ENCODE measurements around the gene SPACA6.
"Not testable (repeated sequence)": the region's sequence is repeated elsewhere in the genome, so short reads cannot be mapped to it uniquely, and the experiment has no call there.

The SPACA6 gene, protein sequence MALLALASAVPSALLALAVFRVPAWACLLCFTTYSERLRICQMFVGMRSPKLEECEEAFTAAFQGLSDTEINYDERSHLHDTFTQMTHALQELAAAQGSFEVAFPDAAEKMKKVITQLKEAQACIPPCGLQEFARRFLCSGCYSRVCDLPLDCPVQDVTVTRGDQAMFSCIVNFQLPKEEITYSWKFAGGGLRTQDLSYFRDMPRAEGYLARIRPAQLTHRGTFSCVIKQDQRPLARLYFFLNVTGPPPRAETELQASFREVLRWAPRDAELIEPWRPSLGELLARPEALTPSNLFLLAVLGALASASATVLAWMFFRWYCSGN

DNA sequence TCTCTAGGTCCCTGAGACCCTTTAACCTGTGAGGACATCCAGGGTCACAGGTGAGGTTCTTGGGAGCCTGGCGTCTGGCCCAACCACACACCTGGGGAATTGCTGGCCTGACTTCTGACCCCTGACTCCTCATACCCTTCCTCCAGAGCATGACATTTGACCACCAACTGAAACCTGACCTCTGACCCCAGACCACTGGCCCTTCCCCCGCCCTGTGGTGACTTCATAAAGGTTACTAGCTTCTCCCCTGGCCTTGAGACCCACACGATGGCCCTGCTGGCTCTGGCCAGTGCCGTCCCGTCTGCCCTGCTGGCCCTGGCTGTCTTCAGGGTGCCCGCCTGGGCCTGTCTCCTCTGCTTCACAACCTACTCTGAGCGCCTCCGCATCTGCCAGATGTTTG lies at the start of gene SPACA6:
Gene SPACA6, plus strand, starts transcription at position 71 of the 400 bp plus-strand sequence. Its CDS starts 197 bp downstream, at position 268.
- Mint-ChIP-seq H3K36me3 (ENCODE audit: low read depth) (peaks cover 55% of the 10 kb centered on the region), H3K27me3 (ENCODE audit: low read depth, poor library complexity) (peaks cover 3% of the 10 kb centered on the region), H3K4me1 (peaks cover 46% of the 10 kb centered on the region), H3K9me3 (no peaks in the 10 kb centered on the region), H3K4me3 (peak within 1 kb of the TSS; percentile 86), H3K27ac (peak within 1 kb of the TSS; percentile 90)
- no peak for DNase-seq
- TF ChIP-seq, protein P1, sequence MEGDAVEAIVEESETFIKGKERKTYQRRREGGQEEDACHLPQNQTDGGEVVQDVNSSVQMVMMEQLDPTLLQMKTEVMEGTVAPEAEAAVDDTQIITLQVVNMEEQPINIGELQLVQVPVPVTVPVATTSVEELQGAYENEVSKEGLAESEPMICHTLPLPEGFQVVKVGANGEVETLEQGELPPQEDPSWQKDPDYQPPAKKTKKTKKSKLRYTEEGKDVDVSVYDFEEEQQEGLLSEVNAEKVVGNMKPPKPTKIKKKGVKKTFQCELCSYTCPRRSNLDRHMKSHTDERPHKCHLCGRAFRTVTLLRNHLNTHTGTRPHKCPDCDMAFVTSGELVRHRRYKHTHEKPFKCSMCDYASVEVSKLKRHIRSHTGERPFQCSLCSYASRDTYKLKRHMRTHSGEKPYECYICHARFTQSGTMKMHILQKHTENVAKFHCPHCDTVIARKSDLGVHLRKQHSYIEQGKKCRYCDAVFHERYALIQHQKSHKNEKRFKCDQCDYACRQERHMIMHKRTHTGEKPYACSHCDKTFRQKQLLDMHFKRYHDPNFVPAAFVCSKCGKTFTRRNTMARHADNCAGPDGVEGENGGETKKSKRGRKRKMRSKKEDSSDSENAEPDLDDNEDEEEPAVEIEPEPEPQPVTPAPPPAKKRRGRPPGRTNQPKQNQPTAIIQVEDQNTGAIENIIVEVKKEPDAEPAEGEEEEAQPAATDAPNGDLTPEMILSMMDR (IDR thresholded peaks at IDR 0.05) = no peak

DNA sequence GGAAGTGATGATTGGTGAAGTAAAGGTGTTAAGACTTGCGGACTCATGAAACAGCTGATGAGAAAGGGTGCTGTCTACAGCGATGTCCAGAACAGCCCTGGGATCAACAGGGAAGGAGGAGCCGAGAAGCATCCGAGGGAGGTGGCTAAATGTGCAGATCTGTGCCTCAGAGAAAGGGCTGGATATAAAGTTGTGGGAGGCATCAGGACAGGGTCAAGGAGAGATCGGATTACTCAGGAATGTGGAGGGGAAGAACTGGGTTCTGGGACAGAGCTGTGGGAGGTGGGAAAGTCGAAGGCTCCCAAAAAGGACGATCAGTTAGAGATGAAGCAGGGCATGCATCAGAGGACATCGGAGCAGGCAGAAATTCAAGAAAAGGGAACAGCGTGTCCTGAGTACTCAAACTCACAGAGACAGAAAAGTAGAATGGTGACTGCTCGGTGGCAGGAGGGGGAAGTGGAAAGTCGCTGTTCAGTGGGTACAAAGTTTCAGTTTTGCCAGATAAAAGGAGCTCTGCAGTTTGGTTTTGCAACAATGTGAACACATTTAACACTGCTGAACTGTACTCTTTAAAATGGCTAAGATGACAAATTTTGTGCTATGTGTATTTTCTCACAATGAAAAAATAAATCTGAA lies 48.4 kb upstream of the SPACA6 start:
- Mint-ChIP-seq H3K4me3 (no peak overlapping the region), H3K9me3 (peaks cover 72% of the 10 kb centered on the region), H3K27me3 (ENCODE audit: low read depth, poor library complexity) (peaks cover 3% of the 10 kb centered on the region), H3K27ac (no peak overlapping the region), H3K4me1 (no peaks in the 10 kb centered on the region), H3K36me3 (ENCODE audit: low read depth) (no peaks in the 10 kb centered on the region)
- TF ChIP-seq, protein P1 (IDR thresholded peaks at IDR 0.05) = no peak
- DNase-seq = no peak

- not testable (repeated sequence) for H3K27me3 Mint-ChIP-seq (ENCODE audit: low read depth, poor library complexity); H3K36me3 Mint-ChIP-seq (ENCODE audit: low read depth); DNase-seq
These were observed 46.4 kb upstream of the SPACA6 start, which contains the start of gene SIGLEC14 for GRCh38 chr19:51646730-51647129. Gene SIGLEC14 (minus strand): TSS chr19:51646825. CDS start chr19:51646759, 66 bp downstream.

DNA sequence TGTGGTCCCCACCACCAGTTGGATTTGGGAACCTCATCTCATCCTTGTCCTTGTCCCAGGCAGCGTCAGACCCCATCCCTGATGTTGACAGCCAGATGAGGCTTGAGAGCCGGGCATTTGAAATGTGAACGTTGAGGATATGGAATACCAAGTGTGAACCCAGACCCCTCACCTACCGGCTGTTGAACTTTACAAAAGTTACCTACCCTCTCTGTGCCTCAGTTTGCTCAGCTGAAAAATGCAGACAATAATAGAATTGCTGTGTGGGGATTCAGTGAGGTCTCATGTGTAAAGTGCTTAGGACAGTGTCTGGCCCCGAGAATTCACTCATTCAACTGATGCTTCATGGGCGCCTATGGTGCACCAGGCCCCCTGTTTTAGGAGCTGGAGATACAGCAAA lies 45.8 kb upstream of the SPACA6 start:
- H3K27me3 Mint-ChIP-seq (ENCODE audit: low read depth, poor library complexity) = peaks cover 4% of the 10 kb centered on the region
- no peak for DNase-seq
- H3K27ac Mint-ChIP-seq = no peak overlapping the region
- no peak overlapping the region for H3K4me3 Mint-ChIP-seq
- TF ChIP-seq, protein P1 (IDR thresholded peaks at IDR 0.05) = no peak
- H3K4me1 Mint-ChIP-seq = no peaks in the 10 kb centered on the region
- peaks cover 73% of the 10 kb centered on the region for H3K9me3 Mint-ChIP-seq
- H3K36me3 Mint-ChIP-seq (ENCODE audit: low read depth) = no peaks in the 10 kb centered on the region

More at GRCh38 chr19:51646730-51647129, 46.4 kb upstream of the SPACA6 start, which contains the start of gene SIGLEC14:
- not testable (repeated sequence) for H3K4me3 Mint-ChIP-seq, H3K27ac Mint-ChIP-seq, H3K4me1 Mint-ChIP-seq
- H3K9me3 Mint-ChIP-seq = peaks cover 73% of the 10 kb centered on the region

DNA sequence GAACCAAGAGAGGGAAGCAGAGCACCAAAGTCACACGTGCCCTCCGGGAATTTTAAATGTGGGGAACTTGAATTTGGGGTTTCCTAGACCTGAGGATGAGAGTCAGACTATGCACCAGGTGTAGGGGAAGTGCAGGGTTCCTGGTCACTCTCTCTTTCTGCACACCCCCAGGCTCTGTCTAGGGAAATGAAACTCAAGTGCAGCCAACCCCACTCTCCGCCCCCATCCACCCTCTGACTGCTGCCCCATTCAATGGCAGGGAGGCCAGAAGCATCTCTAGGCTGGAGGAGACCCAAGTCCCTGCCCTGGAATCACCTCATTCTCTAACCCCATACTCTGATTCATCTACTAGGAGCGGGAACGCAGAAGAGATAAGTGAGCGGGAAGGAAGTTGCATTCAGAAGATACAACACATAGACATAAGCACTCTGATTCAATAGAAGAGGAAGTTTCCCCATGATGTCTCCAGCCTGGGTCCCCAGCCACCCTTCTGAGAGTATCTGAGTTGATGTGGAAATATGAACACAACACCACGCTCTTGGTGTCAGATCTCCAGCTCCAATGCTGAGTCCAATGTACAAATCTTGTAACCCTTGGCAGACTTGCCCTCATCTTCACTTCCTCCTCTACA lies 41.8 kb upstream of the SPACA6 start:
- TF ChIP-seq, protein P1 (IDR thresholded peaks at IDR 0.05) = no peak
- Mint-ChIP-seq H3K9me3 (peaks cover 69% of the 10 kb centered on the region), H3K27ac (no peak overlapping the region), H3K4me3 (no peak overlapping the region), H3K4me1 (no peaks in the 10 kb centered on the region), H3K36me3 (ENCODE audit: low read depth) (no peaks in the 10 kb centered on the region), H3K27me3 (ENCODE audit: low read depth, poor library complexity) (peaks cover 6% of the 10 kb centered on the region)
- no peak for DNase-seq

DNA sequence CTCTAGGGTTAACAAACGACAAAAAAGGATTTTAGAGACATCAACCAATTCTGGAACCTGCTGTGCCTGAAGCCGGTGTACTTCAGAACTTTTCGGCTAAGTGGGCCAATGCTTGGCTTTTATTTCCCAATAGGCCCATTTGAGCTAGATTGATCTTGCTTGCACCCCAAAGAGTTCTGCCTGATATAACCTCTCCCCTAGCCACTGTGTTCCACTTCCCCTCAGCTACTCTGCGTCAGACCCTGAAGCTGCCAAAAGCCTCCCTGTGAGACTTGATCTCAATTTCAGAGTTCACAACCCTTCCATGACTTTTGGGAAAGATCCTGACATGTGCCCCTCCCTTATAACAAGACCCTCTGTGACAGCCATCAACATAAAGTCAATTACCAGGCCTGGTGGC lies 40.9 kb upstream of the SPACA6 start:
- no peaks in the 10 kb centered on the region for H3K4me1 Mint-ChIP-seq
- H3K9me3 Mint-ChIP-seq = peaks cover 67% of the 10 kb centered on the region
- H3K27ac Mint-ChIP-seq = no peak overlapping the region
- DNase-seq = no peak
- peaks cover 12% of the 10 kb centered on the region for H3K27me3 Mint-ChIP-seq (ENCODE audit: low read depth, poor library complexity)
- H3K4me3 Mint-ChIP-seq = no peak overlapping the region
- no peaks in the 10 kb centered on the region for H3K36me3 Mint-ChIP-seq (ENCODE audit: low read depth)
- TF ChIP-seq, protein P1 (IDR thresholded peaks at IDR 0.05) = no peak

Measured in nephron progenitor cell (in vitro differentiated cells).